Activated T-helper 17 cell treated with anti-CD3 and anti-CD28 coated beads, Interleukin-2, amount 50 U/mL, for 72 hours (primary cell): ENCODE data around the gene RASSF1. TPM values are rescaled to one million over a fixed set of nuclear protein-coding genes. Genes with fewer than 3 reads are reported as not detected.
"Not testable (repeated sequence)": the region's sequence is repeated elsewhere in the genome, so short reads cannot be mapped to it uniquely, and the experiment has no call there.

Source experiments
- ATAC-seq: fragments of 150-1000 bp; cut with Tn5 transposase; replicated peaks from 2 replicates; pipeline ENCODE4 v1.10.0; 2021; ENCODE audit warnings: mild to moderate bottlenecking, moderate library complexity
- H3K27ac Mint-ChIP-seq: one replicate; pipeline ENCODE4 v1.8.0; 2022; ENCODE audit warnings: mixed read lengths
- H3K27me3 Mint-ChIP-seq: one replicate; pipeline ENCODE4 v1.8.0; 2022; ENCODE audit warnings: mixed read lengths
- H3K36me3 Mint-ChIP-seq: one replicate; pipeline ENCODE4 v1.8.0; 2022; ENCODE audit warnings: low read depth, mild to moderate bottlenecking, mixed read lengths
- H3K4me1 Mint-ChIP-seq: one replicate; pipeline ENCODE4 v1.8.0; 2022; ENCODE audit warnings: mixed read lengths
- H3K4me3 Mint-ChIP-seq: one replicate; pipeline ENCODE4 v1.8.0; 2022; ENCODE audit warnings: mild to moderate bottlenecking, mixed read lengths
- H3K9me3 Mint-ChIP-seq: one replicate; pipeline ENCODE4 v1.8.0; 2022; ENCODE audit warnings: mixed read lengths
- total RNA-seq, 2 donors: library from RNA; stranded (reverse); gene quantifications; one replicate each; pipeline ENCODE4 v1.2.3, GENCODE V29; 2022

RASSF1 gene
- total RNA-seq, 2 donors from 2014 or later, result 85.8 to 139 TPM

DNA sequence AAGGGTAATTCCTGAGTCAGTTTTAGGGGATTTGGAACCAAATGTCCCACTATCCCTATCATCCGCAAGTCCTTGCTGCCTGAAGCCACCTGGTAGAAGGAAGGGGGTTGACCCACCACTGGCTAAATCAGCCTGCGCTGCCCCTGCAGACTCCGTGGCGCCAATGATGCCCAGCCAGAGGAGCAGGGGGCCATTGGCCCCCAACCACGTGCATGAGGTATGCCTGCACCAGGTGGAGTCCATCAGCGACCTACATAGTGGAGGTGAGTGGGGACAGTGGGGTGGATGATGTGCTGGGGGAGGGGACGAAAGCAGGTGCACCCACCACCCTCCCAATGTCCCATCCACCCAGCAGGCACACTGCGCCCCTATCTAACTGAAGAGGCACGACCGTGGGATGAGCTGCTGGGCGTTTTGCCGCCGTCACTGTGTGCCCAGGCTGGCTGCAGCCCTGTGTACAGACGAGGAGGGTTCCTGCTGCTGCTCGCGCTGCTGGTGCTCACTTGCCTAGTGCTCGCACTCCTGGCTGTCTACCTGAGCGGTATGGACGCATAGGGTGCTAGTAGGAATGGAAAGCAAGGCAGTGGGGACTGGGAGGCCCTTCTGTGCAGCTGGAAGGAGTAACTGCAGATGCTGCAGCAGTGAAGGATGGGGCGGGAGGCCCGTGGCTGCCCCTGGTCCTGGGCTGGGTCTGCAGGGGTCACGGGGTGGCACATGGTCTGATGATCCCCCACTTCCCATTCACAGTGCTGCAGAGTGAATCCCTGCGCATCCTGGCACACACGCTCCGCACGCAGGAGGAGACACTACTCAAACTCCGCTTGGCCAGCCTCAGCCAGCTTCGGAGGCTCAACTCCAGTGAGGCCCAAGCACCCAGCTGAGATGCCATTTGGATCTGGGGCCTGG is 54.1 kb downstream of the RASSF1 start:
- Mint-ChIP-seq H3K4me1 (peaks cover 6% of the 10 kb centered on the region), H3K36me3 (peaks cover 45% of the 10 kb centered on the region), H3K27me3 (no peaks in the 10 kb centered on the region), H3K9me3 (no peaks in the 10 kb centered on the region), H3K27ac (no peak overlapping the region), H3K4me3 (no peak overlapping the region)
- no peak for ATAC-seq

DNA sequence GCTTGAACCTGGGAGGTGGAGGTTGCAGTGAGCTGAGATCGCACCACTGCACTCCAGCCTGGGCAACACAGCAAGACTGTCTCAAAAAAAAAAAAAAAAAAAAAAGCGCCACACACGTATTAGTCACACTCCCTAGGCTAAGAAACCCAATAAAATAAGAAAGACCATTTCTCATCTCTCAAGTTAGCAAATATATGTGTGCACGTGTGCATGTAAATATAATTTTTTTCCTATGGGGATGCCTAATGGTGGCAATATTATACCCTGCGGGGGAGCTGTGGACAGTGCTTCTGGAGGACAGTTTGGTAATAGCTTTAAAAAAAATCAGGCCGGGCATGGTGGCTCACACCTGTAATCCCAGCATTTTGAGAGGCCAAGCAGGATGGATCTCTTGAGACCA is 56.5 kb downstream of the RASSF1 start:
- not testable (repeated sequence) for H3K4me3 Mint-ChIP-seq, H3K4me1 Mint-ChIP-seq, H3K9me3 Mint-ChIP-seq, H3K27ac Mint-ChIP-seq, H3K27me3 Mint-ChIP-seq, ATAC-seq
- peaks cover 23% of the 10 kb centered on the region for H3K36me3 Mint-ChIP-seq

Other genes starting within 250 kb of the RASSF1 start
- gene SEMA3F, start 185.5 kb downstream of the RASSF1 start, total RNA-seq, result 1 to 10 TPM in 1 of 2 donors, not detected in 1; 1.5 TPM
- gene GNAT1, start 149.2 kb downstream of the RASSF1 start, total RNA-seq, result not detected
- gene SLC38A3, start 135.6 kb downstream of the RASSF1 start, total RNA-seq, result under 1 TPM in 1 of 2 donors, not detected in 1; 0.71 TPM
- 100 to 1,000 TPM; 283 to 392 TPM for gene GNAI2, start 104.6 kb downstream of the RASSF1 start, total RNA-seq
- gene SEMA3B, start 71.7 kb downstream of the RASSF1 start, total RNA-seq, result 1 to 10 TPM; 1.2 to 2.3 TPM
- under 1 TPM in 1 of 2 donors, not detected in 1; 0.34 TPM for gene LSMEM2, start 61.7 kb downstream of the RASSF1 start, total RNA-seq
- gene IFRD2, start 48.4 kb downstream of the RASSF1 start, total RNA-seq, result 100 to 1,000 TPM in 1 of 2 donors, 10 to 100 TPM in 1; 59.2 to 139 TPM
- gene HYAL3, start 41.4 kb downstream of the RASSF1 start, total RNA-seq, result 10 to 100 TPM; 12.2 to 13.0 TPM
- 10 to 100 TPM; 24.4 to 37.8 TPM for gene NAA80, start 41.4 kb downstream of the RASSF1 start, total RNA-seq
- gene HYAL1, start 37.3 kb downstream of the RASSF1 start, total RNA-seq, result under 1 TPM in 1 of 2 donors, not detected in 1; 0.29 TPM
- gene HYAL2, start 18.1 kb downstream of the RASSF1 start, total RNA-seq, result 1 to 10 TPM; 5.1 to 8.5 TPM
- gene TUSC2, start 12.6 kb downstream of the RASSF1 start, total RNA-seq, result 10 to 100 TPM; 13.9 to 19.3 TPM
- 10 to 100 TPM in 1 of 2 donors, 1 to 10 TPM in 1; 3.9 to 10.9 TPM for gene ZMYND10, start 4.9 kb upstream of the RASSF1 start, total RNA-seq
- gene NPRL2, start 9.9 kb upstream of the RASSF1 start, total RNA-seq, result 10 to 100 TPM; 50.2 to 96.5 TPM
- gene CYB561D2, start 10.0 kb upstream of the RASSF1 start, total RNA-seq, result 10 to 100 TPM; 35.6 to 40.8 TPM
- gene TMEM115, start 18.7 kb upstream of the RASSF1 start, total RNA-seq, result 10 to 100 TPM; 14.3 to 21.9 TPM
- 1 to 10 TPM in 1 of 2 donors, under 1 TPM in 1; 0.50 to 5.0 TPM for gene CACNA2D2, start 162.8 kb upstream of the RASSF1 start, total RNA-seq
- 10 to 100 TPM; 17.3 to 50.8 TPM for gene C3orf18, start 226.9 kb upstream of the RASSF1 start, total RNA-seq
- gene HEMK1, start 228.7 kb upstream of the RASSF1 start, total RNA-seq, result 10 to 100 TPM; 47.5 to 99.2 TPM